ENCODE results near the gene SNX13. TPM values are rescaled to one million over a fixed set of nuclear protein-coding genes. Genes with fewer than 3 reads are reported as not detected.

The SNX13 gene
- 52.3 TPM for total RNA-seq

GRCh38 chr7:17940302-17940883, at the start of gene SNX13:
Gene SNX13 (minus strand): TSS chr7:17940494. CDS start chr7:17940295, 199 bp downstream.
- DNase-seq (ENCODE audit: low spot score): peak; percentile 93

DNA sequence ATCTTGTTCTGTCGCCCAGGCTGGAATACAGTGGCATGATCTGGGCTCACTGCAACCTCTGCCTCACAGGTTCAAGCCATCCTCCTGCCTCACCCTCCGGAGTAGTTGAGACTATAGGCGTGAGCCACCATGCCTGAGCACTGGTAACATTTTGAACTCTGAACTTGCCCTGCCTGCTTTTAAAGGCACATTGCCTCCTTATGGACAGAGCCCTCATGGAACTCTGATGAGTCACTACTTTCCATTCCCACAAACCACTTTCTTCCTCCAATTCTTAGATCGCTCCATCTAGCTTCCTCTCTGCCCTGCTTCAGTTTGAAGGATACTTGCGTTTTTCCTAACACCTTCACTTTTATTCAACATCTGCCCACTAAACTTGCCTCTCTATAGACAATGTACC, 49.3 kb upstream of the SNX13 start:
- DNase-seq (ENCODE audit: low spot score): no peak

- DNase-seq (ENCODE audit: low spot score): no peak
These were observed 48.6 kb upstream of the SNX13 start for GRCh38 chr7:17988858-17989257.

DNA sequence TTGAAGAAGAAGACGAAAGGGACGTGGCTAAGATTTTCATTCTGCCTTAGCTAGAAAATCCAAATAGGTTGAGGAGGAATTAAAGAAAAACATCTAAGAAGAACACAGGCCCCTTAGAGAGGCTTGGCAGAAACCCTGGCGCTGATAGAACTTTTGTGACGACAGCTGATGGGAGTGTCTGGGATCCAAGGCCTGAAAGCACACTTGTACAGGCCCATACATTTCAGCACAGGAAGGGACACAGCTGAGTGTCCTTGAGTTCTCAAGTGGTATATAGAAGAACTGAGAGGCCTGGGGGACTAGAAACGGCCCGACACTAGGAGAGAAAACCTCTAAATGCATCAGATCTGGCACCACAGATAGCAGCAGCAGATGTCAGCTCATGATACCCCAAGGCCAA, 47.8 kb upstream of the SNX13 start:
- DNase-seq (ENCODE audit: low spot score): no peak

- DNase-seq (ENCODE audit: low spot score): no peak
These were observed 46.6 kb upstream of the SNX13 start for GRCh38 chr7:17986851-17987250.

DNA sequence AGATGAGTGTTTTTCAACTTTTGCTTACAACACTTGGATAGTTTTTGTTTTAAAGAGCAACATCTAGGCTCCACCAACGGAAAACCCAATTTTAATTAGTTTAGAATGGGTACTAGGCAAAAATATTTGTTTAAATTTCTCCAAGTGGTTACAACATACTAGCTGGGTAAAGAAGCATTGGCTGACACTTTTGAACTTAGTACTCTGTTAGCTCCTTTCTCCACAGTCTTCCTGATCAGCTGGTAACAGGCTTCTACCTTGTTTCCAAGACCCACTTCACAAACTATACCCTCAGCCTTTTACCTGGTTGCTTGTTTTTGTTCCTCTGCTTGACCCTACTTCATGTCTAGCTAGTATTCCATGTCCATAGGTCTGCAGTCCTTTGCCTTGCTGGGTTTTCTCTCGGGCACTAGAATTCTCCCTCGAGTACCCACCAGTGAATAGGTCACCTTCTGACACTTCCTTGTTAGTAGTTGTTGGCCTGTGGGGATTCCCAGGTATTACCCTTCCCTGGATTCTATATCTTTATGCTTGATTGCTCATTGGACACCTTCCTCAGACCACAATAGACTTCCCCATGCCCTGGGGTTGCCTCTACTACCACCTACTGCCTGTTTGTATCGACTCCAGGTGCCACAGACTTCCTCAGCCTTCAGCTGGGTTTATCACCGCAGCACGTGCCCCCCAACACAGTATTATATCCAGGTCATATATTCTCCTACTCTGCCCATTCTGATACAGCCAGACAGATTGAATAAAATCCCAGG, 45.4 kb upstream of the SNX13 start:
- DNase-seq (ENCODE audit: low spot score): no peak

DNA sequence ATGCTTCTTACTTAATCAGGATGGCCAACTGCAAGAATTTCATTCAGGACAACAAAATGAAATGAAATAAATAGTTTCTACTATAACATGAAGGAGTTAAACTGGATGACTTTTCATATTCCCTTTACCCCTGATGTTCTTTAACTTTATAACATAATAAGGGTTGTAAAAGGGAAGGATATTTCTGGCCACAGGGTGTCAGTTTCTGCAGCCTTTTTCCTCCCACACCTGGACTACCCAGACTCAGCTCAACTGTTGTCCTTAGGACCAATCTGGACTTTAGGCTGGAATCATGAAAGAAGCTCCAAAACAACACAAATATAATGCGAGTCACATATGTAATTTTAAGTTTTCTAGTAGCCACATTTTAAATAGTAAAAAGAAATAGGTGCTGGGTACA, 44.0 kb upstream of the SNX13 start:
- DNase-seq (ENCODE audit: low spot score): no peak

DNA sequence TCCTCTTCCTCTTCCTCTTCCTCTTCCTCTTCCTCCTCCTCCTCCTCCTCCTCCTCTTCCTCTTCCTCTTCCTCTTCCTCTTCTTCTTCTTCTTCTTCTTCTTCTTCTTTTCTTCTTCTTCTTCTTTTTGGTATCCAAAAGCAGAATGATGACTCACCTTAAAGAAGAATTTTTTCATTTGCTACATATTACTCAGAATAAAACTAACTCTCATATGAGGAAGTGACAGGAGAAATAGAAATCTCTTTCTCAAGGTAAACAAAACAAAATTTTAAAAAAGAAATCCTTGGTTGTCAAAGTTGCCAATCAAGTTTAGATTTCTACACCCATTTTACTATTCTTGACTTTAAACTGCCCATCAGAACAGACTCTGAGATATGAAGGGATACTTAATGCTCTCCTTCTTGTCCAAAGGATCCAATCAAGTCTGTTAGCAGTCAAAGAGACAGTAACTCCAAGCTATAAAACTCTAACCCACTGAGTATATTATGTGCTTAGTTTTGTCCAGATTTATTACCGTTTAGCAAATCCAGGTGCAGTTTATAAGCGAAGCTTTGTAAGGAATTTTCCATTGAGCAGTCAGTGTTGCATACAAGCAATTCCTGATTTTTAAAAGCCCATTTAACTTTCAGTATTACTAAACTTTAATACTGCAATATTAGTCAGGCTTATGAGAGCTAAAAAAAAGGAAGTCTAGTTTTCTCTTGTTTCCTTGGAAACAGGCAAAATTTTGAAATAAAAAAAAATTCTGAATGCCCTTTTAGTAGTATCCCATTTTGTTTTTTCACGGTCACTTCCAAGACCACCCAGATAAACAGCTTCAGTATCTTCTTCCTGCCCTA, 43.1 kb upstream of the SNX13 start:
- DNase-seq (ENCODE audit: low spot score): no peak

GRCh38 chr7:17976952-17977351, 36.7 kb upstream of the SNX13 start:
- no peak for DNase-seq (ENCODE audit: low spot score)

GRCh38 chr7:17971411-17971810, 31.1 kb upstream of the SNX13 start:
- DNase-seq (ENCODE audit: low spot score): no peak

DNA sequence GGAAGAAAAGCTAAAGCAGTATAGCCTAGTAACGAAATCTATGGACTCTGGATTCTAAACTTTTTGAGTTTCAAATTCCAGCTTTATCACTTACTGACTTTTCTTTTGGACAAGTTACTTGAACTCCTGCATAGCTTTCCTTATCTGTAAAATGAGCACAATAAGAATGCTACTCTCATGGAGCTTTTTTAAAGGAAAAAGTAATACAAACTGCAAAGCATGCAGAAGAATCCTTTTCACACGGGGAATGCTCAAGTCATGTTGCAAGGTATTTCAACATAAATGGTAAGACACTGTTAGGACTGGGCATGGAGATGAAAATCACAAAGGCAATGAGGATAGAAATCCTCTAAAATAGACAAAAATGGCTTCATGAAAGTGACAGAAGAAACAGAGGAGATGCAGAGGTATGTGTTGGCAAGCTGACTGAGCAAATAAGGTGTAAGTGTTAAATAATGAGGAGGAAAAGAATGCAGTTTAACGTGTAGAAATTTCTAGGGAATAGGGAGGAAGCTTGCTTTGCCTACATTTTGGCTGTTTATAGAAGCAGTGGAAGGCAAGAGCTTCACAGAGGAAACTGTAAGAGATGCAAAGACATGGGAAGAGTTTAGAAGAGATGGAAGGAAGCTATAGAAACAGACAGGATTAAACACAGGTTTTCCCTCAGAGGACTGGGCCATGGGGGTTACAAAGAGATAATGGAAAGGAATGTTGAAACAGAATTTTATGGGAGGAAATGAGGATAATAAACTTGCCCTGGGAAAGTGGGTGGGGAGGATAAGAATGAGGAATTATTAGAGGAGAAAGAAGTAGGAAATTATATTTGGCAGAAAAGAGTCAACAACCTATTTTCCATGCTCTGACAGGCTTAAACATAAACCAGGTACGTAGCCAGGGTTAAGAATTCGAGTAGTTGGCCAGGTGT, 28.8 kb upstream of the SNX13 start:
- DNase-seq (ENCODE audit: low spot score): no peak

DNA sequence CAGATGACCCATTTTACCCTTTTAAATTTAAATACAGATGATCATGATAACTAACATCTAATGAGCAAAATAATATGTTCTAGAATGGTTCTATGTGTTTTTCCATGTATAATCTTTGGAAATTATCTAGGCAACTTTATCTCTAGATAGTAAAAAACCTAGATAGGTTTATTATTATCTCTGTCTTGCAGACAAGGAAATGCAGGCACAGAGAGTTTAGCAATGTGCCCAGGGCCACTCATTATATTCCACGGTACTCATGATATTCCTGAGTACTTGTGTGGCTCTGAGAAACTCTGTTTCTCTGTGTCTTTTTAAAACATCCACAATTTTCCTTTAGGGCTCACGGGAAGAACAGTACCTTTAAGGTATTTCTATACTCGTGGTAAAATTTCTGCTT, 26.4 kb upstream of the SNX13 start:
- no peak for DNase-seq (ENCODE audit: low spot score)

DNA sequence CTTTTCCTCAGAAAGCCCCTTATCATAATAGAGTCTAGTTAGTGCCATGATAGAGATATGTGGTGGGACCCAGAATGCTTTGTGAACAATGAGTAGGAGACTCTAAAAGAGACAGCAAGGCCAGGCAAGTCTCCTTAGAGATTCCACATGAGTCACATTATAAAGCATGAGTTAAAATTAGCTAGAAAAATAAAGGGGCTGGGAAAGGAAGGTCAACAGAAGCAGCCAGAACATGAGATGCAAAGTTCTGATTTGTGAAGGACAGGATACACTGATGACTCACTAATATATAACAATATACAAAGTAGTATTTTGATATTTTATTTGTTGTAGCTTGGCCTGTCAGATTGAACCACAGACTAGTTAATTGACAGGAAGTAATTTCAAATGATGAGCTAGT, 25.3 kb upstream of the SNX13 start:
- DNase-seq (ENCODE audit: low spot score): no peak

- DNase-seq (ENCODE audit: low spot score): no peak
These were observed 23.0 kb upstream of the SNX13 start for GRCh38 chr7:17963281-17963680.

DNA sequence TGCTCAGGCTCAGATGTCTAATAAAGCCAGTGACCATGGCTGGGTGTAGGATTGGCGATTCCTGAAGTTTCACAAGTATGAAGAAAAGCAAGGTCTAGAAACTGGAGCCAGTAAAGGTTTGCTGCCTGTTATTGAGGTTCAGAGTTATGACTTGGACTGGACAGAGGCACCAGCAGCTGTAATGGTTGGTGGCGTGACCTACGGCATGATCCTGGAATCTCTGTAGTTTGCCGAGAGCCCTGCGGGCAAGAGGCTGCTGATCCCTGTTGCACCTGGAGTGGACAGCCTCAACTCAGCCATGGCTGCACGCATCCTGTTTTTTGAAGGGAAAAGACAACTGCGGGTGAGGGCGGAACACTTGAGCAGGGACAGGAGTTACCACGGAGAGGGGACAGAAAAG, 22.4 kb upstream of the SNX13 start:
- DNase-seq (ENCODE audit: low spot score): no peak

DNA sequence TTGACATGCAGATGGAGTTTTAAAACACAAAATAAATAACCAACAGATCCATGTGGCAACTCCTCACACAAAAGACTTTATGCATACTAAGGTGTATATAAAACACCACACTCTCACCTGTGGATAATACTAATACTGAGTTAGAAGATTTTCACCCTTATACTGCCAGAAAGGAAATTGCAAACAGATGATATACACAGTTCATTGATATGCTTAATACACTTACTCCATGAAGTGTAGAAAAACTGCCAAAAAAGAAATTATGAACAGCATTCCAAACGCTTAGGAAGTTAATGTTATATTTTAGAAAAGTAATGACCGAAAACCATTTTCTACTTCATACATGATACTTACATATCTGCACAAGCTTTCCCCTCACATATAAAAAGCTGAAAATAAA, 17.6 kb upstream of the SNX13 start:
- no peak for DNase-seq (ENCODE audit: low spot score)

- no peak for DNase-seq (ENCODE audit: low spot score)
These were observed 12.1 kb upstream of the SNX13 start for GRCh38 chr7:17952387-17952786.

DNA sequence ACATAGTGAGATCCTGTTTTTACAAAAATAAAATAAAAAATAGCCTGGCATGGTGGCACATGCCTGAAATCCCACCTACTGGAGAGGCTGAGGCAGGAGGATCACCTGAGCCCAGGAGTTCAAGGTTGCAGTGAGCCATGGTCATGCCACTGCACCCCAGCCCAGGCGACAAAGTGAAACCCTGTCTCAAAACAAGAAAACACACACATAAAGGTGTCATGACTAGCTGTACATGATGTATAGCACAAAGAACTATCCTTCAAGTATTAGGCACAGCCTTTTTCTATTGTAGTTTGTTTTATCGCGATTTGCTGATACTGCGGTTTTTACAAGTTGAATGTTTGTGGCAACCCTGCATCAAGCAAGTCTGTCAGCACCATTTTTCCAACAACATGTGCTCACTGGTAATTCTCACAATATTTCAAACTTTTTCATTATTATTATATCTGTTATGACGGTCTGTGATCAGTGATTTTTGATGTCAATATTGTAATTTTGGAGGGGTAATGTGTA, 11.5 kb upstream of the SNX13 start:
- no peak for DNase-seq (ENCODE audit: low spot score)

GRCh38 chr7:17948526-17949238, 8.4 kb upstream of the SNX13 start:
- DNase-seq (ENCODE audit: low spot score): no peak

- no peak for DNase-seq (ENCODE audit: low spot score)
These were observed 7.3 kb upstream of the SNX13 start for GRCh38 chr7:17947620-17948019.

- no peak for DNase-seq (ENCODE audit: low spot score)
These were observed 6.3 kb upstream of the SNX13 start for GRCh38 chr7:17946591-17946990.

All from mucosa of gallbladder (tissue), 1 donor.